Measurements from ENCODE around the gene SLC35B3.
"Not testable (repeated sequence)": the region's sequence is repeated elsewhere in the genome, so short reads cannot be mapped to it uniquely, and the experiment has no call there.

Gene SLC35B3

DNA sequence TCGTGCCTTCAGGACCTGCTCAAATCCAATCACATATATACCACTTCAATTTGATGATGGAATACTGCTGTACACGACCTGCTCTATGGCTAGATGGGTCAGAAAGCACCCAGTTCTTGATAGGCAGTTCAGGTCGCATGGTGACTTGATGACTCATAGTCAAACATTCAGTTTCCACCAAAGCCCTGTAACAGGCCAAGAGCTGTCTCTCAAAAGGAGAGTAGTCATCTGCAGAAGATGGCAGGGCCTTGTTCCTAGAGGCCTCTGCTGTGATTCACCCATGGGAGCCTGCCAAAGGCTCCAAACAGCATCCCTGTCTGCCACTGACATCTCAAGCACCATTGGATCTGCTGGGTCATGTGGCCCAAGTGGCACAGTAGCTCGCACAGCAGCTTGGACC is 29.4 kb downstream of the SLC35B3 start:
- not testable (repeated sequence) for DNase-seq

DNA sequence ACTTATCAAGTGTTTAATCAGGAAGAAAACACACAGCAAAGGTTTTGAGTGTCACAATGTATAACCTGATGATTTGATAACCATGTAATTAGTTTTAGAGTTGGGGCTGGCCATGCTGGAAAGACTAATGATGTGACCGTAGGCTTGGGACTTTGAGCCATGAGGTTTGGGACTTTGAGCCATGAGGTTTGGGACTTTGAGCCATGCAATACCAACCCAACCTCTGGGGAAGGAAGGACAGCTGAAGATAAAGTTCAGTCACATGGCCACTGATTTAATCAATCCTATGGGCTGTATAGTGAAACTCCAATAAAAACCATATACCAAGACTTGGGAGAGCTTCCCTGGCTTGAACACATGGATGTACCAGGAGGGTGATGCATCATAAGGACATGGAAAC is 32.8 kb downstream of the SLC35B3 start:
- no peak for DNase-seq

DNA sequence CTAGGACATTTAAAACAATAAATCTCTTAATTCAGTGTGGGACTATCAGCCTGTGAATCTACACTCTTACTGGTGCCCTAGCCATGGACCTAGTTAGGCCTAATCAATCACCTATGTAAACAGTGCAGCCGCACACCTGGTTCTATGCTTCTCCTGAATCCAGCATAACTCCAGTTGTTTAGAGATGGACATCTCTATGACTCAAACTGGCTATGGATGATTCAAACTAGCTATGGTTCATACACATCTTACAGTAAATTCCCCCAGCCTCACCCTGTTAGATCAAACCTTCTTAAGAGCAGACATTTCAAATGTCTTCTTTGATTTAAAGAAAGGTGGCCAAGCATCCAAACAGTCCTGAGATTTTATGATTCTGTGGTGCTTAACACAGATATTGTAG is 34.7 kb downstream of the SLC35B3 start:
- no peak for DNase-seq

DNA sequence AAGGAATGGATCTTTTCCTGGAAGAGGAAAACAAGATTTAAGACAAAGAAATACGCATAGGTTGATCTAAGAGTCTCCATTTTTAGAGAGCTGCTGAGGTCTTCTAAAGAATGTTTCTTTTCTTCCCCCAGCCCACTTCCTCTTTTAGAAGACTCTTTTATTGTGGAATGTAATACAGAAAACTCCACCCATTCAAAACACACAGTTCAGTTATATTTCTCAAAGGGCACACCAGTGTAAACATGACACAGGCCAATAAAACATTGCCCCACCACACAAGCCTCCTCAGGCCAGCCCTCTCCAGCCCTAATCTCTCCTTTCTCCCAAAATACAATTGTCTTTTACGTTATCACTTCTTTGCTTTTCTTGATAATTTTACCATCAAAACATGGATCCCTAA is 42.8 kb downstream of the SLC35B3 start:
- DNase-seq = peak in 1 of 2 experiments; percentile 15

DNA sequence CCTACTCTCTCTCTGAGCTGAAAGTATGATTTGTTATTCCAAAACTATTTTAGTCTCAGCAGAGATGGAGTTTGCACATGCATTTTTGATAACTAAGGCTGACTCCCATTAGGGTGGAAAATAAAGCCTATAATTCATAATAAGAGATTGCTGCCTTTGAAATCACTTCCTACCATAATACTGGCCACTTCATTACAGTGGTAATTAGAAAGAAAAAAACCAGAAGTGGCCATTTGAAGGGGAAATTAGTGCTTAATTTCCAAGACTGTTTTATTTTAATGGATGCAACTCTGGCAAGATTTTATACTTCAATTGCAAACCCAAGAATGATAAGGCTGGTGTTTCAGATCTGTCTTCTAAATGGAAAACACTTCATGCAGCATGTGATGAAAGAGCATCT is 43.4 kb downstream of the SLC35B3 start:
- no peak for DNase-seq

DNA sequence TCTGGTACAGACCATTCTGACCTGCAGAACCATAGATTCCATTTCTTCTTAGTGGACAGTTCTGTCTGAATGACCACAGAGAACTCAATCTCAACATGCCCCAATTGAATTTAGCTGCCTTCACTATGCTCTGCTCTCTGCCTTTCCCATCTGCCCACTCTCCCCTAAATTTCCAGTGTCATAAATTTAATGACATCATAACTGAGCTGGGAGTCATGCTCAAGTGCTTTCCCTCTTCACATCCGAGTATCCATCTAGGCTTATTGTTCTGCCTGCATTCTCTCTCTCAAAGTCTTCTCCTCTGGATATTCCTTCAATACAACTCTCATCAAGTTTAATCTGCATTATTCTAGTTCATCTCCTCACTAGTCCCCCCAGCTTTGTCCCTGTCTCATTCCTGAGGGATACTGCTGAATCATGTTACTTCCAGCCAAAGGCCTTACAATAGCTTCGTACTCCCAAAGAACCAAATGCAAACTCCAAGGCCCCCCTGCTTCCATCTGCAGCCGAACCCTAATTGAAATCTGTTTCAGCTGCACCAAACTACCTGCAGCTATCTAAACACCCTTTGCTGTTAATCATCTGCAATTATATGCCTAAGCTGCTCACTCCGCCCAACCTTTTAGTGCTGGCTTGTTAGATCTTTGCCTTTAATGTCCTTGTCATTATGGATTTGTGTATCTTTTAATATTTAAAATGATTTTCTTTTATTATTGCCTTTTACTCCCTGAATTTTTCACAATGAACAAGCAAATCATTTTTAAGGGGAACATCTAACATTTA is 46.1 kb downstream of the SLC35B3 start:
- DNase-seq = peak; percentile 79 to 87

DNA sequence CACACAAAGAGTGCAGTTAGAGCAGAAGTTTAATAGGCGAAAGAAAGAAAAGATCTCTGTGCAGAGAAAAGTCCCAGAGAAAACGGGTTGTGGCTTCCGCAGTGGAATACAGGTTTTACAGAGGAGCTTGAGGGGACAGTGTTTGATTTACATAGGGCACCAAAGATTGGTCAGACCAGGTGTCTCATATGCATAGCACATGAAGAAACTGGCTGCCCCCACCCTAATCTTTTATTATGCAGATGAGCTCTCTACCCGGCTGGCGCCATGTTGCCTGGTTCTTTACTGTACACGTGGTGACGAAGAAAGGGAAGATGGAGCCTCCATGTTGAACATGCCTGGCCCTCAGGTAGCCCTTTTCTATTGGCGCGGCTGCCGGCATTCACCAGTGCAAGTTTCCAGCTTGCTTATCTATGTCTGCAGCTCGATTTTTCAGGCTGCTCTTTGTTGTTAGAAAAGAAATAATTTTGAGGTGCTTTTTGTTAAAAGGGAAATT is 47.4 kb downstream of the SLC35B3 start:
- DNase-seq = peak; percentile 59 to 70

DNA sequence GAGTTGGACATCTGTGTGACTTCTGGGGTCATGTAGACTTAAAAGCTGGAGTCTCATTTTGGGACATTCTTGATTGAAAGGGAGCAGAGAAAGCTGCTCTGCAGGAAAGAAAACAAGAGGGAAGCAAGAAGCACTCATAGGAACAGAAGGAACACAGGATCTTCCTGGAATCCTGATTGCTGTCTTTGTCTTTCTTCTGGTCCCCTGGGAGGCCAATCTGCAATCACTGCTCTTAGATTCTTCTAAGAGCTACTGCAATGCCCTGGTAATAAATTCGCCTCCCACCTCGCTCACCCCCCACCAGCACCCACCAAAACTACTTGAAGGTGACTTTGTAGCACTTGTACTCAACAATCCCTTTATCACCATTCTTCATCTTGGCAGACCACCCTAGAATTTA is 51.8 kb downstream of the SLC35B3 start:
- DNase-seq = no peak

DNA sequence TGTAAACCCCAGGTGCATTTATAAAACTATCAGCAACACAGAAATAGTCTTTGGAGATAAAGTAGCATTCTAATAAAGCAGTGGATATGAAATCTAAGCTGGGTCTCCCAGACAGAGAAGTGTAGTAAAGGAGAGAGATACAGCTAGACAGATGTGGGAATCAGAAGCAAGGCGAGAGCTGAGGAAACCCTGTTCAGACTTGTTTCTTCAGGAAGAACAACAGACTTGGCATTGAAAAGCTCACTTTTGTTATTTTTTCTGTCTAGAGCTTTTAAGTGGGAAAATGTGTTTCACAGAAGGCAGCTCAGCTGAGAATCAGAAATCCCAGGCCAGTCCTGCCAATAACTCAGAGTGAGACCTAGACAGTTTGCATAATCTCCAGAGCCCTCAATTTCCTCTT is 52.9 kb downstream of the SLC35B3 start:
- DNase-seq = no peak

DNA sequence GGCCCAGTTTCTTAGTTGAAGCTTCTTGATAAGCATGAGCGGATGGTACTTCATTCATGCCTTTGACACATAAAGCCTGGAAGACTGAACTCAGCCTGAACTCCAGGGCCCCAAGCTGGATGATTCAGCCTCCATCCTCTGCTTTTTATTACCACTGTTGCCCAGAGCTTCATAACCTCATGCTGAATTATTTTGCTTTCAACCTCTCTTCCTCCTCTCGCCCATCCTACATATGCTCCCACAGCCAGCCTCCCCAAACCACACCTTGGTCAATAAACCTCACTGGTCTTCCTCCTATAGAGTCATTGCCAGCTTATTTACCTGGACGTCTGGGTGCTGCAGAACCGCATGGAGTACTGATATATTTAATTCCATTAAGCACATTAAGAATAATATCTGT is 59.4 kb downstream of the SLC35B3 start:
- DNase-seq = no peak
